GM23338 (cell line): Measurements from ENCODE around the gene ZBTB39. TPM values are rescaled to one million over a fixed set of nuclear protein-coding genes. Genes with fewer than 3 reads are reported as not detected.
"Not testable (repeated sequence)": the region's sequence is repeated elsewhere in the genome, so short reads cannot be mapped to it uniquely, and the experiment has no call there.

ENCODE experiments used
- ATAC-seq: fragments of 200-7000 bp; cut with Tn5 transposase; 3 replicates; pipeline ENCODE4 v1.9.1; 2020
- DNase-seq: peaks from one replicate; pipeline ENCODE4 v3.0.0-alpha.2; 2015; ENCODE audit warnings: low spot score
- H2AFZ ChIP-seq: fragments of 200-600 bp; sonication (generic); 2 replicates; pipeline ENCODE4 v1.8.0; 2016; ENCODE audit warnings: antibody characterized with exemption, mild to moderate bottlenecking, moderate library complexity
- H3F3A ChIP-seq: fragments of 200-600 bp; sonication (generic); replicated peaks from 2 replicates; pipeline ENCODE4 v1.8.0; 2017; ENCODE audit warnings: antibody characterized with exemption, mixed run types, low read depth
- H3K27ac ChIP-seq: fragments of 200-600 bp; sonication (generic); 2 replicates; pipeline ENCODE4 v1.6.1; 2016; ENCODE audit warnings: low read depth
- H3K27me3 ChIP-seq: fragments of 200-600 bp; sonication (generic); 2 replicates; pipeline ENCODE4 v1.8.0; 2016; ENCODE audit warnings: mild to moderate bottlenecking, mixed run types, moderate library complexity; ENCODE audit not compliant: insufficient read depth
- H3K36me3 ChIP-seq: fragments of 200-600 bp; sonication (generic); 2 replicates; pipeline ENCODE4 v1.8.0; 2016; ENCODE audit warnings: mild to moderate bottlenecking; ENCODE audit not compliant: insufficient read depth
- H3K4me1 ChIP-seq: fragments of 200-600 bp; sonication (generic); 2 replicates; pipeline ENCODE4 v1.8.0; 2016; ENCODE audit warnings: mild to moderate bottlenecking, moderate library complexity; ENCODE audit not compliant: insufficient read depth
- H3K4me2 ChIP-seq: fragments of 200-600 bp; sonication (generic); 2 replicates; pipeline ENCODE4 v1.7.1; 2017; ENCODE audit warnings: mixed run types
- H3K4me3 ChIP-seq: fragments of 200-600 bp; sonication (generic); 2 replicates; pipeline ENCODE4 v1.6.1; 2016; ENCODE audit warnings: mixed run types
- H3K79me2 ChIP-seq: fragments of 200-600 bp; sonication (generic); replicated peaks from 2 replicates; pipeline ENCODE4 v1.8.0; 2017; ENCODE audit warnings: mild to moderate bottlenecking; ENCODE audit not compliant: insufficient read depth
- H3K9me2 ChIP-seq: fragments of 200-600 bp; sonication (generic); 2 replicates; pipeline ENCODE4 v1.8.0; 2017; ENCODE audit not compliant: insufficient read depth
- H4K20me1 ChIP-seq: fragments of 200-600 bp; sonication (generic); replicated peaks from 2 replicates; pipeline ENCODE4 v1.8.0; 2017; ENCODE audit warnings: mild to moderate bottlenecking; ENCODE audit not compliant: insufficient read depth
- H3K27ac Mint-ChIP-seq: 2 replicates; pipeline ENCODE4 v1.8.0; 2020; ENCODE audit warnings: inconsistent platforms, mild to moderate bottlenecking, moderate library complexity, mixed read lengths
- H3K27me3 Mint-ChIP-seq: 3 replicates; pipeline ENCODE4 v1.8.0; 2022; ENCODE audit warnings: low read depth, mild to moderate bottlenecking, moderate library complexity, mixed read lengths, inconsistent platforms; ENCODE audit not compliant: insufficient read depth, poor library complexity
- H3K36me3 Mint-ChIP-seq: 3 replicates; pipeline ENCODE4 v1.8.0; 2021; ENCODE audit warnings: low read depth, mild to moderate bottlenecking, inconsistent platforms, moderate library complexity, mixed read lengths
- H3K4me1 Mint-ChIP-seq: 3 replicates; pipeline ENCODE4 v1.8.0; 2020; ENCODE audit warnings: mild to moderate bottlenecking, inconsistent platforms, mixed read lengths
- H3K4me3 Mint-ChIP-seq: 3 replicates; pipeline ENCODE4 v1.8.0; 2021; ENCODE audit warnings: moderate library complexity, mild to moderate bottlenecking, inconsistent platforms, mixed read lengths
- H3K9me3 Mint-ChIP-seq: 3 replicates; pipeline ENCODE4 v1.8.0; 2020; ENCODE audit warnings: moderate library complexity, mild to moderate bottlenecking, inconsistent platforms, mixed read lengths
- polyA plus RNA-seq: library from polyadenylated mRNA; unstranded; fragments of >200 nt; fragmentation: Nextera tagmentation; extraction: Ambion mirVana; gene quantifications from 2 replicates; pipeline ENCODE4 v1.2.1, GENCODE V29; 2016
- total RNA-seq: library from RNA; depleted of rRNA; stranded (reverse); fragments of >200 nt; shearing (Covaris generic); gene quantifications from 2 replicates; pipeline ENCODE4 v1.2.3, GENCODE V29; 2014

ZBTB39 gene
- total and polyA plus RNA-seq, 2 experiments from 2014 or later: 6.6 to 26.7 TPM

DNA sequence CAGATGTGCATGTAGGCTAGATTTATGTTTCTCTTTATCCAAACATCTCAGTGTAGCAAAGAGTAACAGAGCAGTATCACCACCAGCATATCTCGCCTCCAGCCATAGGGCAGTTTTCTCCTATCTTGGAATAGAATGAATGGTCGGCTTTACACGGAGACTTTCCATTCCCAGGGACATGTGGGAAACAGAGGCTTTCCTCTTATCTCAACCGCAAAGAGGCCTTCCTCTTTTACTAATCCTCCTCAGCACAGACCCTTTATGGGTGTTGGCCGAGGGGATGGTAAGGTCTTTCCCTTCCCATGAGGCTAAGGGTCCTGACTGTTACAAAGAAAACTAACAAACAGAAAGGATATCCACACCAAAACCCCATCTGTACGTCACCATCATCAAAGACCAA is 37.4 kb downstream of the ZBTB39 start:
- H3F3A ChIP-seq, H4K20me1 ChIP-seq, H3K36me3 ChIP-seq, H3K27ac ChIP-seq, H3K4me3 ChIP-seq, H3K27me3 ChIP-seq, ATAC-seq, H3K27me3 Mint-ChIP-seq, H3K4me1 ChIP-seq, H3K79me2 ChIP-seq, H3K4me2 ChIP-seq, H3K4me3 Mint-ChIP-seq, H3K27ac Mint-ChIP-seq, DNase-seq, H3K9me2 ChIP-seq, H2AFZ ChIP-seq, H3K4me1 Mint-ChIP-seq: not testable (repeated sequence)
- Mint-ChIP-seq H3K9me3 (peaks cover 31% of the 10 kb centered on the region), H3K36me3 (peaks cover 15% of the 10 kb centered on the region; the same call in 1 of the 3 replicates)

- not testable (repeated sequence) for H3K9me2 ChIP-seq, H3K27me3 Mint-ChIP-seq, H3K4me3 Mint-ChIP-seq, H3F3A ChIP-seq, H3K36me3 ChIP-seq, H3K4me1 Mint-ChIP-seq, H4K20me1 ChIP-seq, H3K4me3 ChIP-seq, H3K4me2 ChIP-seq, ATAC-seq, H3K27ac ChIP-seq, H2AFZ ChIP-seq, H3K27me3 ChIP-seq, H3K27ac Mint-ChIP-seq, H3K79me2 ChIP-seq, H3K4me1 ChIP-seq, DNase-seq
- peaks cover 24% of the 10 kb centered on the region; the same call in 1 of the 3 replicates for H3K36me3 Mint-ChIP-seq
- H3K9me3 Mint-ChIP-seq: peaks cover 52% of the 10 kb centered on the region
Measured at GRCh38 chr12:56965997-56966642, 40.2 kb downstream of the ZBTB39 start.

- not testable (repeated sequence) for H3K27me3 ChIP-seq, H4K20me1 ChIP-seq, H3K27ac ChIP-seq, H2AFZ ChIP-seq, H3K4me3 ChIP-seq, H3K4me2 ChIP-seq, H3F3A ChIP-seq, DNase-seq, H3K79me2 ChIP-seq, H3K27ac Mint-ChIP-seq, ATAC-seq, H3K4me1 ChIP-seq, H3K36me3 ChIP-seq, H3K9me2 ChIP-seq, H3K4me1 Mint-ChIP-seq, H3K4me3 Mint-ChIP-seq, H3K27me3 Mint-ChIP-seq
- peaks cover 24% of the 10 kb centered on the region; the same call in 1 of the 3 replicates for H3K36me3 Mint-ChIP-seq
- peaks cover 60% of the 10 kb centered on the region for H3K9me3 Mint-ChIP-seq
Measured at GRCh38 chr12:56965124-56965523, 41.2 kb downstream of the ZBTB39 start.

GRCh38 chr12:56963557-56963956 is 42.8 kb downstream of the ZBTB39 start:
- H3K9me2 ChIP-seq, ATAC-seq, H2AFZ ChIP-seq, H4K20me1 ChIP-seq, H3K79me2 ChIP-seq, H3K4me1 ChIP-seq, DNase-seq, H3K4me3 ChIP-seq, H3K27me3 ChIP-seq, H3K4me1 Mint-ChIP-seq, H3F3A ChIP-seq, H3K27ac Mint-ChIP-seq, H3K27me3 Mint-ChIP-seq, H3K4me3 Mint-ChIP-seq, H3K36me3 ChIP-seq, H3K4me2 ChIP-seq, H3K27ac ChIP-seq: not testable (repeated sequence)
- Mint-ChIP-seq H3K9me3 (peaks cover 76% of the 10 kb centered on the region), H3K36me3 (peaks cover 24% of the 10 kb centered on the region; the same call in 2 of the 3 replicates)

DNA sequence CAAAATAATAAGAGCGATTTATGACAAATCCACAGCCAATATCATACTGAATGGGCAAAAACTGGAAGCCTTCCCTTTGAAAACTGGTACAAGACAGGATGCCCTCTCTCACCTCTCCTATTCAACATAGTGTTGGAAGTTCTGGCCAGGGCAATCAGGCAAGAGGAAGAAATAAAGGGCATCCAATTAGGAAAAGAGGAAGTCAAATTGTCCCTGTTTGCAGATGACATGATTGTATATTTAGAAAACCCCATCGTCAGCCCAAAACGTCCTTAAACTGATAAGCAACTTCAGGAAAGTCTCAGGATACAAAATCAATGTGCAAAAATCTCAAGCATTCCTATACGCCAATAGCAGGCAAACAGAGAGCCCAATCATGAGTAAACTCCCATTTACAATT is 44.1 kb downstream of the ZBTB39 start:
- not testable (repeated sequence) for H3K27me3 Mint-ChIP-seq, H3K27ac ChIP-seq, H3K79me2 ChIP-seq, H3K4me3 ChIP-seq, H3F3A ChIP-seq, H2AFZ ChIP-seq, H3K9me2 ChIP-seq, H3K4me3 Mint-ChIP-seq, H3K4me2 ChIP-seq, ATAC-seq, DNase-seq, H3K27me3 ChIP-seq, H4K20me1 ChIP-seq, H3K36me3 ChIP-seq, H3K4me1 ChIP-seq, H3K27ac Mint-ChIP-seq, H3K4me1 Mint-ChIP-seq
- peaks cover 30% of the 10 kb centered on the region for H3K36me3 Mint-ChIP-seq
- peaks cover 84% of the 10 kb centered on the region for H3K9me3 Mint-ChIP-seq
